GM12872 (cell line): ENCODE data around the gene OBI1.

ENCODE experiments used
- CTCF ChIP-seq: IDR thresholded peaks from 3 replicates; pipeline ENCODE4 v1.5.1; 2011; ENCODE audit warnings: low read depth, mild to moderate bottlenecking, low read length, moderate library complexity; ENCODE audit not compliant: insufficient read depth

OBI1 gene

GRCh38 chr13:78601124-78601873 lies 57.7 kb downstream of the OBI1 start:
- TF ChIP-seq CTCF: no peak

GRCh38 chr13:78600280-78600883 lies 58.6 kb downstream of the OBI1 start:
- TF ChIP-seq CTCF: no peak

GRCh38 chr13:78599645-78600279 lies 59.2 kb downstream of the OBI1 start:
- no peak for TF ChIP-seq CTCF

- TF ChIP-seq CTCF: no peak
These were observed 59.9 kb downstream of the OBI1 start for GRCh38 chr13:78598966-78599644.

GRCh38 chr13:78598116-78598781 lies 60.7 kb downstream of the OBI1 start:
- TF ChIP-seq CTCF: no peak

- no peak for TF ChIP-seq CTCF
These were observed 61.4 kb downstream of the OBI1 start for GRCh38 chr13:78597602-78597932.
